Smooth muscle cell (in vitro differentiated cells): ENCODE data around the gene MEP1A. TPM values are rescaled to one million over a fixed set of nuclear protein-coding genes. Genes with fewer than 3 reads are reported as not detected.

ENCODE experiments used
- DNase-seq: peaks from one replicate; lab custom pipeline; 2025; ENCODE audit not compliant: unreplicated experiment; lab: John Stamatoyannopoulos, UW
- H2AFZ ChIP-seq: fragments of 200-600 bp; sonication (generic); 2 replicates; pipeline ENCODE4 v1.6.0; 2016; ENCODE audit warnings: antibody characterized with exemption, low read depth, mild to moderate bottlenecking
- H3F3A ChIP-seq: fragments of 200-600 bp; sonication (generic); 2 replicates; pipeline ENCODE4 v1.6.0; 2017; ENCODE audit warnings: antibody characterized with exemption, low read depth
- H3K27ac ChIP-seq: fragments of 200-600 bp; sonication (generic); 2 replicates; pipeline ENCODE4 v1.5.1; 2016; ENCODE audit warnings: low read depth, mild to moderate bottlenecking
- H3K27me3 ChIP-seq: fragments of 200-600 bp; sonication (generic); 2 replicates; pipeline ENCODE4 v1.6.1; 2016; ENCODE audit warnings: low read depth, mild to moderate bottlenecking
- H3K36me3 ChIP-seq: fragments of 200-600 bp; sonication (generic); 2 replicates; pipeline ENCODE4 v1.5.1; 2016; ENCODE audit warnings: low read depth
- H3K4me1 ChIP-seq: fragments of 200-600 bp; sonication (generic); 2 replicates; pipeline ENCODE4 v1.5.1; 2016; ENCODE audit warnings: low read depth
- H3K4me2 ChIP-seq: fragments of 200-600 bp; sonication (generic); 2 replicates; pipeline ENCODE4 v1.6.0; 2016; ENCODE audit warnings: mild to moderate bottlenecking
- H3K4me3 ChIP-seq: fragments of 200-600 bp; sonication (generic); 2 replicates; pipeline ENCODE4 v1.5.1; 2016; ENCODE audit warnings: mild to moderate bottlenecking
- H3K79me2 ChIP-seq: fragments of 200-600 bp; sonication (generic); 2 replicates; pipeline ENCODE4 v1.6.0; 2016; ENCODE audit warnings: low read depth, mild to moderate bottlenecking
- H3K9ac ChIP-seq: fragments of 200-600 bp; sonication (generic); 2 replicates; pipeline ENCODE4 v1.6.0; 2016; ENCODE audit warnings: low read depth
- H3K9me3 ChIP-seq: fragments of 200-600 bp; sonication (generic); replicated peaks from 2 replicates; pipeline ENCODE4 v1.5.1; 2016; ENCODE audit warnings: low read depth
- H4K20me1 ChIP-seq: fragments of 200-600 bp; sonication (generic); 2 replicates; pipeline ENCODE4 v1.6.0; 2016; ENCODE audit warnings: low read depth
- whole genome bisulfite sequencing: methylation state at CpG from one replicate; pipeline ENCODE4 v1.1.7; 2016; ENCODE audit warnings: low lambda C conversion rate; 5-methylcytosine and 5-hydroxymethylcytosine counted together
- polyA plus RNA-seq: library from polyadenylated mRNA; unstranded; fragments of >200 nt; fragmentation: Nextera tagmentation; extraction: Ambion mirVana; gene quantifications from 2 replicates; pipeline ENCODE4 v1.2.1, GENCODE V29; 2016
- total RNA-seq: library from RNA; depleted of rRNA; stranded (reverse); fragments of >200 nt; gene quantifications from 2 replicates; pipeline ENCODE4 v1.2.3, GENCODE V29; 2014
- TF ChIP-seq, protein P1 (sequence below): fragments of 200-600 bp; sonication (generic); IDR thresholded peaks from 2 replicates; pipeline ENCODE4 v1.5.1; 2017; ENCODE audit warnings: borderline replicate concordance, mild to moderate bottlenecking, antibody characterized with exemption; ENCODE audit not compliant: insufficient read depth, poor library complexity, severe bottlenecking

Gene MEP1A
- total and polyA plus RNA-seq, 2 experiments from 2014 or later, result not detected

DNA sequence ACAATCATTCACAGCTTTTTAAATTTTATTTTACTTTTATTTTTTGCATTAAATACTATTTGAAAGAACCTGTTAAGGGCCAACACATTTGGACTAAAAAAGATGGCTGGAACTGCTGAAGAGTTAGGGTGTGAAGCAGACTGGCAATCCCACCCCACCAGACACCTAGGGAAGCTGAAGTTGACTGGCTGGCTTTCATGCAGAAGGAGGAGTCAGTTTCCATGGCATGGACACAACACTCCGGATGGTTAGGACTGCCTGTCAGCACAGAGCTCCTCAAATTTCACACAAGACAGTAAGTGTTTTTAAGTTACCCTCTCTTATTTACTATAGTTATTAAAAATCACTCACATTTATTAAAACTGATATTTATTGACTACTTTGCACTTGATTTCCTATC lies 46.5 kb upstream of the MEP1A start, which contains the start of gene ANKRD66:
Gene ANKRD66 (plus strand): TSS at position 238 of the 400 bp plus-strand sequence. CDS start 5,016 bp downstream, outside the sequence.
- DNase-seq, result no peak
- Histone ChIP-seq H3K79me2 (no peaks in the 10 kb centered on the region), H3K9me3 (no peaks in the 10 kb centered on the region), H3K4me1 (no peaks in the 10 kb centered on the region), H3F3A (no peaks in the 10 kb centered on the region), H3K27me3 (peaks cover 9% of the 10 kb centered on the region), H3K36me3 (no peaks in the 10 kb centered on the region), H2AFZ (no peak within 1 kb of the TSS), H3K4me2 (no peak within 1 kb of the TSS), H3K9ac (no peak within 1 kb of the TSS), H3K27ac (no peak within 1 kb of the TSS), H3K4me3 (no peak within 1 kb of the TSS), H4K20me1 (no peaks in the 10 kb centered on the region)
- WGBS, result 81% methylated on average over 1 of the region's 1 CpG
- TF ChIP-seq, protein P1, sequence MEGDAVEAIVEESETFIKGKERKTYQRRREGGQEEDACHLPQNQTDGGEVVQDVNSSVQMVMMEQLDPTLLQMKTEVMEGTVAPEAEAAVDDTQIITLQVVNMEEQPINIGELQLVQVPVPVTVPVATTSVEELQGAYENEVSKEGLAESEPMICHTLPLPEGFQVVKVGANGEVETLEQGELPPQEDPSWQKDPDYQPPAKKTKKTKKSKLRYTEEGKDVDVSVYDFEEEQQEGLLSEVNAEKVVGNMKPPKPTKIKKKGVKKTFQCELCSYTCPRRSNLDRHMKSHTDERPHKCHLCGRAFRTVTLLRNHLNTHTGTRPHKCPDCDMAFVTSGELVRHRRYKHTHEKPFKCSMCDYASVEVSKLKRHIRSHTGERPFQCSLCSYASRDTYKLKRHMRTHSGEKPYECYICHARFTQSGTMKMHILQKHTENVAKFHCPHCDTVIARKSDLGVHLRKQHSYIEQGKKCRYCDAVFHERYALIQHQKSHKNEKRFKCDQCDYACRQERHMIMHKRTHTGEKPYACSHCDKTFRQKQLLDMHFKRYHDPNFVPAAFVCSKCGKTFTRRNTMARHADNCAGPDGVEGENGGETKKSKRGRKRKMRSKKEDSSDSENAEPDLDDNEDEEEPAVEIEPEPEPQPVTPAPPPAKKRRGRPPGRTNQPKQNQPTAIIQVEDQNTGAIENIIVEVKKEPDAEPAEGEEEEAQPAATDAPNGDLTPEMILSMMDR, result no peak

DNA sequence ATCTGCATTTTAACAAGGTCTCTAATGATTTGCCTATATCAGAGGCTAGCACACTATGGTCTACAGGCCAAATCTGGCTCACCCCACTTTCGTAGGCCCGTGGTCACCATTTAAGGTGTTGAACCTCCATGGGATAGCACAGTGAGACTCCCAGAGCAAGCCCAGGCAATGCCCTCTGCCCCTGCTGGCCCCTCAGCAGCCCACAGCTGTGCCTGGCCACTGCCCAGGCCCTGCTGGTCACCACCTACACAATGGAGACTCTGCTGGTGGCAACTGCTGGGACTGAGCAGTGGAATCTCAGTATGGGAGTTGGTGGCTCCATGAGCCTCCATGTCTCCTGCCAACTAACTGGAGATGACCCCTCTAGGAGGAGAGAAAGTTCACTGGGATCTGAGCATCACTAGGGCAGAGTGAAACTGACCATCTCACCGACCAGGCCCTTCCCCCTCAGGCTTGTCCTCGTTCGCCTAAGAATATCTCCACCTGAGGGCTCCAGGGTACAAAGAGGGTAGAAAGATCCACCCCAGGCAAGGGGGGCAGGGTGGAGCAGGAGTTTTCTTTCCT lies 44.2 kb upstream of the MEP1A start:
- TF ChIP-seq, protein P1, result no peak
- 90% methylated on average over 5 of the region's 5 CpGs for WGBS

DNA sequence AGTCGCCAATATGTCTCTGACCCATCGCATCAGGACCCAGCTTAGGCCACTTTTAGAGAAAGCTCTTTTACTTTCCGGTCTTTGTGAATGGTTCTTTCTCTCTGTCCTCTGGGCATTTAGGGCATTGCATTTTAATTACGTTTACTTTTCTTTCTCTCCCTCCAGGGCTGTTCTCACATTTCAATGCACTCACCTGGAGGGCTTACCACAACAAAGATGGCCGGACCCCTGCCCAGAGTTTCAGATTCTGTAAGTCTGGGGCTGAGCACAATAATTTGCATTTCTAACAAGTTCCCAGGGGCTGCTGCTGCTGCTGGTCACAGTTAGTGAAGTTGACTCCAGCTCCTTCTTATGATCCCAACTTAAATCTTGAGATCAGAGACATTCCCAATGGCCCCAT lies 43.5 kb upstream of the MEP1A start:
- H3F3A ChIP-seq, result no peaks in the 10 kb centered on the region
- H3K27ac ChIP-seq, result no peak overlapping the region
- no peak overlapping the region for H3K4me2 ChIP-seq
- H3K4me3 ChIP-seq, result no peak overlapping the region
- H4K20me1 ChIP-seq, result no peaks in the 10 kb centered on the region
- no peak for DNase-seq
- no peaks in the 10 kb centered on the region for H3K79me2 ChIP-seq
- H3K27me3 ChIP-seq, result peaks cover 13% of the 10 kb centered on the region
- no peaks in the 10 kb centered on the region for H3K4me1 ChIP-seq
- TF ChIP-seq, protein P1, result no peak
- 68% methylated on average over 5 of the region's 5 CpGs for WGBS
- no peaks in the 10 kb centered on the region for H3K36me3 ChIP-seq
- no peaks in the 10 kb centered on the region for H3K9me3 ChIP-seq
- H3K9ac ChIP-seq, result no peak overlapping the region
- H2AFZ ChIP-seq, result no peak overlapping the region

More for the DNA sequence above, 44.2 kb upstream of the MEP1A start:
- Histone ChIP-seq H3K4me2 (no peak overlapping the region), H4K20me1 (no peaks in the 10 kb centered on the region), H2AFZ (no peak overlapping the region), H3K27ac (no peak overlapping the region), H3K4me1 (no peaks in the 10 kb centered on the region), H3K9ac (no peak overlapping the region), H3K36me3 (no peaks in the 10 kb centered on the region), H3K27me3 (peaks cover 10% of the 10 kb centered on the region), H3K79me2 (no peaks in the 10 kb centered on the region), H3F3A (no peaks in the 10 kb centered on the region), H3K9me3 (no peaks in the 10 kb centered on the region), H3K4me3 (no peak overlapping the region)
- DNase-seq, result no peak

DNA sequence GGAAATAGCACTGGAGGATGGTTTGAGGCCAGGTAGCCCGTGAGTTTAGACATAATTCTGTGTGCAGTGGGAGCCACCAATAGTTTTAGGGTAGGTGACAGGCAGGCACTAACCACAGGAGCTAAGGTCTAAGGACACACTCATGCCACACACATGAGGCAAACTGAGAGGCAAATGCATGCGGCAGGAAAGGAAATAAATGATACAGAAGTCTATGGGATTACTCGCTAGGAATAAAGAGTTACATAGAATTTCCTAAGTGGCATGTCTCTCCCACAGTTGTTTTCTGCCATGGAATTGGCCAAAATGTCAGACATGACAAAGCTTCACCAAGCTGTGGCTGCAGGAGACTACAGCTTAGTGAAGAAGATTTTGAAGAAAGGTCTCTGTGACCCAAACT lies 41.5 kb upstream of the MEP1A start:
- no peaks in the 10 kb centered on the region for H3K9me3 ChIP-seq
- no peaks in the 10 kb centered on the region for H3K36me3 ChIP-seq
- no peaks in the 10 kb centered on the region for H3F3A ChIP-seq
- no peak overlapping the region for H3K9ac ChIP-seq
- no peaks in the 10 kb centered on the region for H4K20me1 ChIP-seq
- TF ChIP-seq, protein P1, result no peak
- H3K4me3 ChIP-seq, result no peak overlapping the region
- H3K4me2 ChIP-seq, result no peak overlapping the region
- H2AFZ ChIP-seq, result no peak overlapping the region
- no peak for DNase-seq
- 70% methylated on average over 3 of the region's 3 CpGs for WGBS
- H3K27ac ChIP-seq, result no peak overlapping the region
- no peaks in the 10 kb centered on the region for H3K4me1 ChIP-seq
- H3K79me2 ChIP-seq, result no peaks in the 10 kb centered on the region
- H3K27me3 ChIP-seq, result peaks cover 4% of the 10 kb centered on the region
